Measurements from ENCODE around the gene NOP56.

DNA sequence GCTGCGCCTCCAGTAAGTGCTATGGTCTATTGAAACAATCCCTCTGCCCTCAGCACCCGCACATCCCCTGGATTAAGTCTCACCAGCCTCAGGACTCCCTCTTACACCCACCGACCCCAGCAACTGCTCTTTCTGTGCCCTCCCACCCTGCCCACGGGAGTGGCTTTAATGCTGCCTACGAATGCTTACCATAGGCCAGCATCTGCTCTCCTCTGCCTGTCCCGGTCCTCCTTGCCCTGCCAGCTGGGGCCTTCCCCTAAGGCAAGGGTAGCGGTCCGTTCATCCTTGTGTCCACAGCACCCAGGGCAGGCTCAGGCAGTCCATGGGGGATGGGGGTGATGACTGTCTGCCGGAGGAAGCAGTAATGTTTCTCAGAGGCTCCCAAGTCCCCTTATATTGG lies 44.2 kb downstream of the NOP56 start:
- no peak for TF ChIP-seq GABPA (IDR thresholded peaks at IDR 0.05; ENCODE audit: low read depth)
- TF ChIP-seq, protein P1, sequence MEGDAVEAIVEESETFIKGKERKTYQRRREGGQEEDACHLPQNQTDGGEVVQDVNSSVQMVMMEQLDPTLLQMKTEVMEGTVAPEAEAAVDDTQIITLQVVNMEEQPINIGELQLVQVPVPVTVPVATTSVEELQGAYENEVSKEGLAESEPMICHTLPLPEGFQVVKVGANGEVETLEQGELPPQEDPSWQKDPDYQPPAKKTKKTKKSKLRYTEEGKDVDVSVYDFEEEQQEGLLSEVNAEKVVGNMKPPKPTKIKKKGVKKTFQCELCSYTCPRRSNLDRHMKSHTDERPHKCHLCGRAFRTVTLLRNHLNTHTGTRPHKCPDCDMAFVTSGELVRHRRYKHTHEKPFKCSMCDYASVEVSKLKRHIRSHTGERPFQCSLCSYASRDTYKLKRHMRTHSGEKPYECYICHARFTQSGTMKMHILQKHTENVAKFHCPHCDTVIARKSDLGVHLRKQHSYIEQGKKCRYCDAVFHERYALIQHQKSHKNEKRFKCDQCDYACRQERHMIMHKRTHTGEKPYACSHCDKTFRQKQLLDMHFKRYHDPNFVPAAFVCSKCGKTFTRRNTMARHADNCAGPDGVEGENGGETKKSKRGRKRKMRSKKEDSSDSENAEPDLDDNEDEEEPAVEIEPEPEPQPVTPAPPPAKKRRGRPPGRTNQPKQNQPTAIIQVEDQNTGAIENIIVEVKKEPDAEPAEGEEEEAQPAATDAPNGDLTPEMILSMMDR (IDR thresholded peaks at IDR 0.05; ENCODE audit: insufficient read depth, low read length) = no peak
